IMR-90 (cell line): ENCODE results near the gene ABHD17C.

ENCODE experiments used
- BHLHE40 ChIP-seq: fragments of 150-350 bp; IDR thresholded peaks from 2 replicates; pipeline ENCODE4 v1.6.1; 2016; ENCODE audit warnings: mild to moderate bottlenecking, low read depth, low read length
- CEBPB ChIP-seq: IDR thresholded peaks from 2 replicates; pipeline ENCODE4 v1.6.1; 2012; ENCODE audit warnings: low read depth, low read length, improper control_type of control experiment
- ELK1 ChIP-seq: fragments of 150-350 bp; IDR thresholded peaks from 2 replicates; pipeline ENCODE4 v1.6.1; 2016; ENCODE audit warnings: low read depth, mild to moderate bottlenecking, low read length, moderate library complexity, borderline replicate concordance
- FOS ChIP-seq: fragments of 150-350 bp; IDR thresholded peaks from 2 replicates; pipeline ENCODE4 v1.6.1; 2016; ENCODE audit warnings: low read depth, low read length
- MAFK ChIP-seq: IDR thresholded peaks from 2 replicates; pipeline ENCODE4 v1.6.1; 2012; ENCODE audit warnings: low read depth, low read length, improper control_type of control experiment
- MAZ ChIP-seq: IDR thresholded peaks from 2 replicates; pipeline ENCODE4 v1.6.1; 2012; ENCODE audit warnings: low read depth, mild to moderate bottlenecking, low read length, improper control_type of control experiment, moderate library complexity, borderline replicate concordance
- MXI1 ChIP-seq: IDR thresholded peaks from 2 replicates; pipeline ENCODE4 v1.6.1; 2012; ENCODE audit warnings: low read depth, mild to moderate bottlenecking, low read length, moderate library complexity, borderline replicate concordance
- POLR2A ChIP-seq: IDR thresholded peaks from 2 replicates; pipeline ENCODE4 v1.6.1; 2012; ENCODE audit warnings: mild to moderate bottlenecking, low read depth, low read length
- RAD21 ChIP-seq: IDR thresholded peaks from 2 replicates; pipeline ENCODE4 v1.6.1; 2012; ENCODE audit warnings: low read length, improper control_type of control experiment
- RCOR1 ChIP-seq: IDR thresholded peaks from 2 replicates; pipeline ENCODE4 v1.6.1; 2012; ENCODE audit warnings: mild to moderate bottlenecking, low read length, improper control_type of control experiment; ENCODE audit not compliant: insufficient replicate concordance
- RFX5 ChIP-seq: IDR thresholded peaks from 2 replicates; pipeline ENCODE4 v1.8.0; 2012; ENCODE audit warnings: low read depth, mild to moderate bottlenecking, low read length, moderate library complexity
- SMC3 ChIP-seq: fragments of 150-350 bp; IDR thresholded peaks from 2 replicates; pipeline ENCODE4 v1.6.1; 2016; ENCODE audit warnings: low read depth, mild to moderate bottlenecking, antibody characterized with exemption, low read length, moderate library complexity
- TF ChIP-seq, protein P1 (sequence below): conservative IDR thresholded peaks from 2 replicates; pipeline ENCODE4 v1.5.1; 2012; ENCODE audit warnings: mild to moderate bottlenecking, low read depth, low read length, improper control_type of control experiment
- TF ChIP-seq, protein P2 (sequence below): fragments of 150-350 bp; IDR thresholded peaks from 2 replicates; pipeline ENCODE4 v1.6.1; 2017; ENCODE audit warnings: mild to moderate bottlenecking, antibody characterized with exemption, low read length, low read depth

DNA sequence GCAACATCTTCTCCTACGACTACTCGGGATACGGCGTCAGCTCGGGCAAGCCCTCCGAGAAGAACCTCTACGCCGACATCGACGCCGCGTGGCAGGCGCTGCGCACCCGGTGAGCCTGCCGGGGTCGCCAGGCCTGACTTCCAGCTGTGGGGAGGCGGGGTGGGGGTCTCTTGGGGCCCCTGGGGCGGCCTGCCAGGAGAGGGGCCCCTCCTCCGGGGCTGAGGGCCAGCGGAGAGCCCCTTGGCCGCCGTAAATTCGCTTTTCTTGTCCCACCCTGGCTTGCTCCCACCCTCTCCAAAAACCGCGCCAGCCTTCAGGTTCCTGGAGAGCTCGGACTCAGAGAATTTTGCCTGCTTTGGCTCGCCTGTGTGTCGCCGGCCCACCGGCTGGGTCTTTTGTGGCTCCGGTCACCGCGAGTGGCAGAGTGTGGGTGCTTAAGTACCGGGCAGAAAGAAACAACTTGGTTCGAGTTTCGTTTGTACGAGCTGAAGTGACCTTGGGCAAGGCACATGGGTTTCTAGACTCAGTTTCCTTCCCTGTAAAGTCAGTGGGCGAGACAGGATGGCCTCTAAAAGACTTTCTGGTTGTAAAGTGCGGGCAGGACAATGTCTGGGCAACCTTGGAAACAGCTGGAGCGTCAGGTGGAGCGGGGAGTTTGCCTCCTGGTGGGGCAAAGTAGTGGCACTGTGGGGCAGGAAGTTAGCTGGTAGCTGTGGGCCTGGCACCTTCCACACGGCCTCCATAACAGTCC, 976 bp downstream of the ABHD17C start:
- TF ChIP-seq, protein P1, sequence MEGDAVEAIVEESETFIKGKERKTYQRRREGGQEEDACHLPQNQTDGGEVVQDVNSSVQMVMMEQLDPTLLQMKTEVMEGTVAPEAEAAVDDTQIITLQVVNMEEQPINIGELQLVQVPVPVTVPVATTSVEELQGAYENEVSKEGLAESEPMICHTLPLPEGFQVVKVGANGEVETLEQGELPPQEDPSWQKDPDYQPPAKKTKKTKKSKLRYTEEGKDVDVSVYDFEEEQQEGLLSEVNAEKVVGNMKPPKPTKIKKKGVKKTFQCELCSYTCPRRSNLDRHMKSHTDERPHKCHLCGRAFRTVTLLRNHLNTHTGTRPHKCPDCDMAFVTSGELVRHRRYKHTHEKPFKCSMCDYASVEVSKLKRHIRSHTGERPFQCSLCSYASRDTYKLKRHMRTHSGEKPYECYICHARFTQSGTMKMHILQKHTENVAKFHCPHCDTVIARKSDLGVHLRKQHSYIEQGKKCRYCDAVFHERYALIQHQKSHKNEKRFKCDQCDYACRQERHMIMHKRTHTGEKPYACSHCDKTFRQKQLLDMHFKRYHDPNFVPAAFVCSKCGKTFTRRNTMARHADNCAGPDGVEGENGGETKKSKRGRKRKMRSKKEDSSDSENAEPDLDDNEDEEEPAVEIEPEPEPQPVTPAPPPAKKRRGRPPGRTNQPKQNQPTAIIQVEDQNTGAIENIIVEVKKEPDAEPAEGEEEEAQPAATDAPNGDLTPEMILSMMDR = peak; percentile 29; the same call in 1 of the 2 replicates
- TF ChIP-seq RAD21 = peak; percentile 26; the same call in 1 of the 2 replicates
- TF ChIP-seq POLR2A = no peak
- TF ChIP-seq BHLHE40 = no peak
- TF ChIP-seq, protein P2, sequence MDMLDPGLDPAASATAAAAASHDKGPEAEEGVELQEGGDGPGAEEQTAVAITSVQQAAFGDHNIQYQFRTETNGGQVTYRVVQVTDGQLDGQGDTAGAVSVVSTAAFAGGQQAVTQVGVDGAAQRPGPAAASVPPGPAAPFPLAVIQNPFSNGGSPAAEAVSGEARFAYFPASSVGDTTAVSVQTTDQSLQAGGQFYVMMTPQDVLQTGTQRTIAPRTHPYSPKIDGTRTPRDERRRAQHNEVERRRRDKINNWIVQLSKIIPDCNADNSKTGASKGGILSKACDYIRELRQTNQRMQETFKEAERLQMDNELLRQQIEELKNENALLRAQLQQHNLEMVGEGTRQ = no peak
- no peak for TF ChIP-seq ELK1
- TF ChIP-seq SMC3 = peak; percentile 35
- no peak for TF ChIP-seq MAFK
- no peak for TF ChIP-seq RFX5
- no peak for TF ChIP-seq RCOR1
- no peak for TF ChIP-seq FOS
- no peak for TF ChIP-seq CEBPB
- no peak for TF ChIP-seq MXI1
- no peak for TF ChIP-seq MAZ
